ENCODE results near the gene ZNHIT1.
A peak's percentile ranks its signal among the peaks of the same experiment; 100 is the strongest.

Gene ZNHIT1

DNA sequence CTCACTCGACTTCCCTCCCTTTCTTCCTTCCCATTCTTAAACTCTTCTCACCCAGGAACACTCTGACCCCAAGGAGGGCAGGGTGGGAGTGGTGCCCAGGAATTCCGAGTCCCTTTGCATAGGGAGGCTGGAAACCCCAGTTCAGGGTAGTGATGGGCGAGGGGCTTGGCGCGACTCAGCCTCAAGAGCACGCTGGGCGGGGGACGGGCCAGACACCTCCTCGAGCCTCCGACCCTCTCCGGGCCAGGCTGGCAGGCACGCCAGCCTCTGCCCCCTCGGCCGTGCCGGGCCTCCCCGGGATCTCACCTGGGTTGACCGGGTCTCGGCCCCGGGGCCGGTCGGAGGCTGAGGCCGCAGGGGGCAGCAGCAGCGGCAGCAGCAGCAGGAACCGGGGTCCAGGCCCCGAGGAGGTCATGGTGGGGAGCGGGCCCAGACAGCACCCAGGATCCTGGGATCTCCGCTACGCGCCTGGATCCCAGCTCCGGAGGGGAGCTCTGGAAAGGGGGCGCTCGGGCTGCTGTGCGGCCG lies 1.0 kb upstream of the ZNHIT1 start:
- TF ChIP-seq, protein P1, sequence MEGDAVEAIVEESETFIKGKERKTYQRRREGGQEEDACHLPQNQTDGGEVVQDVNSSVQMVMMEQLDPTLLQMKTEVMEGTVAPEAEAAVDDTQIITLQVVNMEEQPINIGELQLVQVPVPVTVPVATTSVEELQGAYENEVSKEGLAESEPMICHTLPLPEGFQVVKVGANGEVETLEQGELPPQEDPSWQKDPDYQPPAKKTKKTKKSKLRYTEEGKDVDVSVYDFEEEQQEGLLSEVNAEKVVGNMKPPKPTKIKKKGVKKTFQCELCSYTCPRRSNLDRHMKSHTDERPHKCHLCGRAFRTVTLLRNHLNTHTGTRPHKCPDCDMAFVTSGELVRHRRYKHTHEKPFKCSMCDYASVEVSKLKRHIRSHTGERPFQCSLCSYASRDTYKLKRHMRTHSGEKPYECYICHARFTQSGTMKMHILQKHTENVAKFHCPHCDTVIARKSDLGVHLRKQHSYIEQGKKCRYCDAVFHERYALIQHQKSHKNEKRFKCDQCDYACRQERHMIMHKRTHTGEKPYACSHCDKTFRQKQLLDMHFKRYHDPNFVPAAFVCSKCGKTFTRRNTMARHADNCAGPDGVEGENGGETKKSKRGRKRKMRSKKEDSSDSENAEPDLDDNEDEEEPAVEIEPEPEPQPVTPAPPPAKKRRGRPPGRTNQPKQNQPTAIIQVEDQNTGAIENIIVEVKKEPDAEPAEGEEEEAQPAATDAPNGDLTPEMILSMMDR (IDR thresholded peaks at IDR 0.05; ENCODE audit: extremely low read depth, insufficient read depth, missing control alignments), result peak; percentile 12
- no peak for DNase-seq (ENCODE audit: low spot score)
- in situ Hi-C loops (cut with MboI; ENCODE audit: low pct_unique_long_range_greater_than_20kb, low sequenced_read_pairs, unreplicated experiment), result no loop called here

GRCh38 chr7:101218236-101219125 lies 516 bp downstream of the ZNHIT1 start:
- DNase-seq (ENCODE audit: low spot score), result no peak
- TF ChIP-seq, protein P1 (IDR thresholded peaks at IDR 0.05; ENCODE audit: extremely low read depth, insufficient read depth, missing control alignments), result no peak
- in situ Hi-C loops (cut with MboI; ENCODE audit: low pct_unique_long_range_greater_than_20kb, low sequenced_read_pairs, unreplicated experiment), result no loop called here

- in situ Hi-C loops (cut with MboI; ENCODE audit: low pct_unique_long_range_greater_than_20kb, low sequenced_read_pairs, unreplicated experiment), result no loop called here
- TF ChIP-seq, protein P1 (IDR thresholded peaks at IDR 0.05; ENCODE audit: extremely low read depth, insufficient read depth, missing control alignments), result no peak
- no peak for DNase-seq (ENCODE audit: low spot score)
These were observed 2.3 kb downstream of the ZNHIT1 start for GRCh38 chr7:101220295-101220694.

- in situ Hi-C loops (cut with MboI; ENCODE audit: low pct_unique_long_range_greater_than_20kb, low sequenced_read_pairs, unreplicated experiment), result no loop called here
- no peak for DNase-seq (ENCODE audit: low spot score)
- TF ChIP-seq, protein P1 (IDR thresholded peaks at IDR 0.05; ENCODE audit: extremely low read depth, insufficient read depth, missing control alignments), result no peak
These were observed 4.4 kb downstream of the ZNHIT1 start for GRCh38 chr7:101222275-101222830.

DNA sequence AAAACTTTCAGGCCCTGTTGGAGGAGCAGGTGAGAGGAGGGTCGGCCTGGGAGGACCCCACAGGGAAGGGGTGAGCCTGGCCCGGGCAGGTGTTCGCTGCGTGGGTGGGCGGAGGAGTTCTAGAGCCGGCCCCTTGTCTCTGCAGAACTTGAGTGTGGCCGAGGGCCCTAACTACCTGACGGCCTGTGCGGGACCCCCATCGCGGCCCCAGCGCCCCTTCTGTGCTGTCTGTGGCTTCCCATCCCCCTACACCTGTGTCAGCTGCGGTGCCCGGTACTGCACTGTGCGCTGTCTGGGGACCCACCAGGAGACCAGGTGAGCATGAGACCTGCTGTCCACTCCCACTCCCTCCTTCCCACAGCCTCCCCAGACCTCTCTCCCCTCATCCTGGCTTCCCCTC lies 5.6 kb downstream of the ZNHIT1 start:
- TF ChIP-seq, protein P1 (IDR thresholded peaks at IDR 0.05; ENCODE audit: extremely low read depth, insufficient read depth, missing control alignments), result no peak
- in situ Hi-C loops (cut with MboI; ENCODE audit: low pct_unique_long_range_greater_than_20kb, low sequenced_read_pairs, unreplicated experiment), result no loop called here
- DNase-seq (ENCODE audit: low spot score), result no peak

GRCh38 chr7:101225650-101226049 lies 7.7 kb downstream of the ZNHIT1 start:
- in situ Hi-C loops (cut with MboI; ENCODE audit: low pct_unique_long_range_greater_than_20kb, low sequenced_read_pairs, unreplicated experiment), result no loop called here
- DNase-seq (ENCODE audit: low spot score), result no peak
- TF ChIP-seq, protein P1 (IDR thresholded peaks at IDR 0.05; ENCODE audit: extremely low read depth, insufficient read depth, missing control alignments), result no peak
